Astrocyte of the spinal cord (primary cell): Measurements from ENCODE around the gene SNN.

Source experiments
- DNase-seq: peaks from one replicate; pipeline ENCODE4 v3.0.0; 2011; ENCODE audit warnings: low read depth, low spot score
- H3K4me3 ChIP-seq: 2 replicates; pipeline ENCODE4 v1.5.1; 2011; ENCODE audit warnings: low read depth, mild to moderate bottlenecking, low read length, moderate library complexity
- in situ Hi-C: cut with HindIII; loops from 2 replicates; pipeline ENCODE4 v1.10.0; 2017; ENCODE audit warnings: low sequenced_read_pairs
- TF ChIP-seq, protein P1 (sequence below): IDR thresholded peaks from 2 replicates; pipeline ENCODE4 v1.5.1; 2012; ENCODE audit warnings: low read depth, mild to moderate bottlenecking, low read length, inconsistent platforms

The SNN gene

DNA sequence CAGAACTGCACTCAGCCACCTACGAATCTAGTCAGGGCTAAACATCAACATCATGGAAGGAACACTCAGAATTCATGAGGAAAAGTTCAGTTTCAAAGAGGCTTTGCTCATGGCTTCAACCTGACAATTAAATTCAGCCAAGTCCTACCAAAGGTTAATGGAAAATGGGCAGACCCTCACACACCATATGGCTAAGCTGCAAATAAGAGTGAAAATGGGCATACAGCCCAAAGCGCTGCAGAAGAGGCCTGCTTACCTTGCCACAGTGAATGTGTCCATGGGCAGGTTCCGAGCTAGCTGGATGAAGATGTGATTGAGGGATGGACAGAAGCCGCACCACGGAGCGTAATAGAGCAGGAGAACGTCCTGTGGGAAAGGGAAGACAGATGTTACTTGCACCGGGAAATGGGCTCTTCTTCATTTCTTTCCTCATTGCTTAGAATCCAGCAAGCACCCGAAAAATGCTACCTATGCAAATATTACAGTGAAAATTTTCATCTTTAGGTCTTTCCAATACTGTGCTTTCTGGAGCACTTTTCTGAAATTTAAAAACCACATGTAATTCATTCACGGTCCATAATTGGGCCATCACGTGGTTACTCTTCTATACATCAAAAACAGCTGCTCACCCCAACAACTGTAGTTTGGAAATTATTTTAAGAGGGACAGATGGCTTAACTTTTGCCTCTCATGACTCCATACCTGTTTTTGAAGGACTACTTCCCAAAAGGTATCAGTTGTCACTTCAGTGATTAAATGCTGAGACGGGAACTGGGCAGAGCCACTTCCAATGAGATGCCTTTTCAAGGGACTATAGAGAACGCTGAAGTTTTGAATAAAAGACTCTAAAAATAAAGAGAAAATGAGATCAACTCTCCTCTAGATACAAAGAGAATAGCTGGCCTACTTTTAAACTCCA lies 19.6 kb downstream of the SNN start:
- H3K4me3 ChIP-seq, result no peak overlapping the region
- TF ChIP-seq, protein P1, sequence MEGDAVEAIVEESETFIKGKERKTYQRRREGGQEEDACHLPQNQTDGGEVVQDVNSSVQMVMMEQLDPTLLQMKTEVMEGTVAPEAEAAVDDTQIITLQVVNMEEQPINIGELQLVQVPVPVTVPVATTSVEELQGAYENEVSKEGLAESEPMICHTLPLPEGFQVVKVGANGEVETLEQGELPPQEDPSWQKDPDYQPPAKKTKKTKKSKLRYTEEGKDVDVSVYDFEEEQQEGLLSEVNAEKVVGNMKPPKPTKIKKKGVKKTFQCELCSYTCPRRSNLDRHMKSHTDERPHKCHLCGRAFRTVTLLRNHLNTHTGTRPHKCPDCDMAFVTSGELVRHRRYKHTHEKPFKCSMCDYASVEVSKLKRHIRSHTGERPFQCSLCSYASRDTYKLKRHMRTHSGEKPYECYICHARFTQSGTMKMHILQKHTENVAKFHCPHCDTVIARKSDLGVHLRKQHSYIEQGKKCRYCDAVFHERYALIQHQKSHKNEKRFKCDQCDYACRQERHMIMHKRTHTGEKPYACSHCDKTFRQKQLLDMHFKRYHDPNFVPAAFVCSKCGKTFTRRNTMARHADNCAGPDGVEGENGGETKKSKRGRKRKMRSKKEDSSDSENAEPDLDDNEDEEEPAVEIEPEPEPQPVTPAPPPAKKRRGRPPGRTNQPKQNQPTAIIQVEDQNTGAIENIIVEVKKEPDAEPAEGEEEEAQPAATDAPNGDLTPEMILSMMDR, result no peak
- in situ Hi-C loops, result no loop called here
- DNase-seq, result no peak

DNA sequence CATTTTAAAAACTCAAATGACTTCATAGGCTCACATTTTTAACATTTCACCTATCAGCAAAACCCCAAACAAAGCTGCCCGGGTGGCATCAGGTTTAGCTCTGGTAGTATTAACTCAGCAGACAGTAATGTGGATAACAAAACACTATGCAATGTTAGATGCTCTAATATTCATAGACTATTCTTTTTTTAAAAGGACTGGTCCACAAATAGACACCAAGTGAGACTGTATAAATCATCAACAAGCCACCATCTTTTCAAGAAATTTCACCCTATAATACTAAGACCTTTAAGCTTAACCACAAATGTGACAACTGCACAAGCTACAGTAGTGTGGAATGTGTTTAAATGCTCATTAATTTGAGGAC lies 20.2 kb downstream of the SNN start:
- TF ChIP-seq, protein P1, result no peak
- in situ Hi-C loops, result no loop called here
- H3K4me3 ChIP-seq, result no peak overlapping the region
- DNase-seq, result no peak

DNA sequence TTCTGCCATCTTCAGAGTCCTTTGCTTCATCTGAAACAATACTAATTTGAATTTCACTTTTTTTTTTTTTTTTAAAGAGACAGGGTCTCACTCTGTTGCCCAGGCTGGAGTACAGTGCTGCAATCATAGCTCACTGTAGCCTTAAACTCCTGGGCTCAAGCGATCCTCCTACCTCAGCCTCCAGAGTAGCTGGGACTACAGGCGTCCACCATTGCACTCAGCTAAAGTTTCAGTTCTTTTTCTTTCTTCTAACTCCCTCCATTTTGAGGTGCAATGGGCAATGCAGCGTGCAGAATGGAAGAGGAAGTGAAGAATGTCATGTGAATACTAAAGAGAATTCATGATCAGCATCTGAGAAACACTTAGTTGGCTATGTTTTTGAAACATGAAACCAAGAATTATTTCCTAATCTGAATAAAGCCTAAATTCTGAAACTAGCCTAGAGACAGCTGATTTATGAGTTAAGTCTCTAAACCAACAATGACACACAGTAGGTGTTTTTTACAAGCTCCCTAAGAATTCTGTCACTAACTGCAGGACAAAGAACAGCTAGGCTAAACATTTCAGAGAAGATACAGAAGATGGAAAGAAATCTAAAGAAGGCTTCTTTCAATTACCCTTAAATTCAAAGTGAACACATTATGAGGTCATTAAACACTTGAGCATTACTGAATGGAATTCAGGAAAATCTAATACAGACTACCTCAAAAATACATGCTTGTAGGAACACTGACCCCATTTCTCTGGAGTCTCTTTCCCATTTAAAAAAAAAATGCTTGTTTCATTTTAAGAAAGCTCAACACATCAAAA lies 21.0 kb downstream of the SNN start:
- no peak overlapping the region for H3K4me3 ChIP-seq
- no peak for DNase-seq
- TF ChIP-seq, protein P1, result no peak
- in situ Hi-C loops, result no loop called here

DNA sequence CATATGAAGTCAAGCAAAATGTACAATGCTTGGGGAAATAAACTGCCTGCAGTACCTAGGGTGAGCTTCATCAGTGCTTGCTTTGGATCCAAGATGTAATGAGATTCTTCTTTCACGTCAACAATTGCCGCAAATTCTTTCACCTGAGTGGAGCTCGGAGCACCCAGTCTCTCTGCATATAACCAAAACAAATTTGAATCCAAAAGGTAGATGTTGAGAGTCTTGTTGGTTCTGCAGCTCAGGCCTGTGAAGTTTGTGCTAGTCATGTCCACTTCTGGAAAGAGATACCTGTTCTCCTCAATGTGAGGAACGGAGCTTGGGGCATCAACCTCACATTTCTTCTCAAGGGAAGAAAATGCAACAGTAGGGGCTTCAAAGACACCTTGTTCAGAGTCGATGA lies 23.0 kb downstream of the SNN start:
- TF ChIP-seq, protein P1, result no peak
- in situ Hi-C loops, result no loop called here
- DNase-seq, result no peak
- H3K4me3 ChIP-seq, result no peak overlapping the region

DNA sequence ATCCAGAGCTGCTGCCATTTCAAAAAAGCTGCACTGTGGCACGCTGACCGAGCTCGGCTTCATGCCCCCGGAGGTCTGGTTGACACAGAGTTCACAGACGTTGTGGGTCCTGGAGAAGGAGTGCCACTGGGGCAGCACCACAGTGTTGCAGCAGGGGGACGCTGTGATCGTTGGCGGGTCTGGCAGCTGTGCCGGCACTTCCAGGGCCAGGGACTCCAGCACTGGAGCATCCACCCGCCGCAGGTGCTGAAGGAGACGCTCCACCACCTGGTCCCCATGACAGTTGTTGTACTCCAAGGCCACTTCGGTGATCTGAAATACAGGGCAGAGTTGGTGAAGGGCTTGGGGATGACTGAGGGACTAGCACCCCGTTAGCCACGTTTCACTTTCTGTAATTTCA lies 23.5 kb downstream of the SNN start:
- TF ChIP-seq, protein P1, result no peak
- H3K4me3 ChIP-seq, result no peak overlapping the region
- in situ Hi-C loops, result no loop called here
- no peak for DNase-seq

DNA sequence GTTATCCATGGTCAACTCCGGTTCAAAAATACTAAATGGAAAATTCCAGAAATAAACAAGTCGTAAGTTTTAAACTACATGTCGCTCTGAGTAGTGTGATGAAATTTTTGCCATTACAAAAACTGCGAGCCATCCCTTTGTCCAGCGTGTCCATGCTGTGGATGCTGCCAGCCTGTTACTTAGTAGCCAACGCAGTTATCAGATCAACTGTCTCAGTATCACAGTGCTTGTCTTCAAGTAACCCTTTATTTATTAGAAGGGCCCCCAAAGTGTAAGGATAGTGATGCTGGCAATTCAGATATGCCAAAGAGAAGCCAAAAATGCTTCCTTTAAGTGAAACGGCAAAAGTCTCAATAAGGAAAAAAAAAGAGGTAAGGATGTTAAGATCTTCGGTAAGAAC lies 23.9 kb downstream of the SNN start:
- TF ChIP-seq, protein P1, result no peak
- DNase-seq, result no peak
- in situ Hi-C loops, result no loop called here
- H3K4me3 ChIP-seq, result no peak overlapping the region
